NCI-H2081 treated with DMSO at 0.1 percent for 48 hours (cell line): ENCODE data around the gene BUB3.

ENCODE experiments used
- DNase-seq: peaks from one replicate; lab custom pipeline; 2025; lab: John Stamatoyannopoulos, UW

The BUB3 gene

DNA sequence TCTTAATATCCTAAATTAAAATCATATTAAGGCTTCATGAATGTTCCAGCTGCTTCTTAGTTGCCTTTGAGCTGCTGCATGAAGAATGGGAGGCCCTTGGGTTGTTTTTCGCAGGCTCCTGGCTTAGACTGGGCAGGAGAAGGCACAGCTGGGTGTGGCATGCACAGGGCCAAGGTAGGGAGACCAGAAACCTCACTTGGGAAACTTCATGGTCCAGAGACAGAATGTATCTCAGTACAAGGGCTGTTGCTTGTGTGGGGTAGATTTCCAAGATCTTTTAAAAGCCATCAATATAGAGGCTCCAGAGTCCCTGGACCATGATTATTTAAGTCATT, 49.9 kb downstream of the BUB3 start:
- no peak for DNase-seq

DNA sequence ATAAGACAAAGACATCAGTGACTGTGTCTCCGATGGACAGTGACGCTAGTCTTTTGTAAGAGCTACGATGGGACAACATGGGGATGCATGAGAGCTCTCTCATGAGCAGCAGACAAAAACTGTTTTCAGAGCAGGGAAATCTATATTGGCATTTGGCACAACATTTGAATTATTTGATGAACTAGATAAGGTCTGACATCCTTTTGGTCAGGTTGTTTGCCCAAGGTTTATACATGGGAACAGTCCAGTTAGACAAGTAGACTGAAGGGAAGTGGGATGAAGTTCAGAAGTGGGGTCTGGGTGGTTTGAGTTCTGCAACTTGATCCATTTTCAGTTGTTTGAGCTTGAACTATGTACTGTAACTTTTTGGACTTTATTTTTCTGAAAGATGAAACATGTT, 50.8 kb downstream of the BUB3 start:
- DNase-seq, result no peak

DNA sequence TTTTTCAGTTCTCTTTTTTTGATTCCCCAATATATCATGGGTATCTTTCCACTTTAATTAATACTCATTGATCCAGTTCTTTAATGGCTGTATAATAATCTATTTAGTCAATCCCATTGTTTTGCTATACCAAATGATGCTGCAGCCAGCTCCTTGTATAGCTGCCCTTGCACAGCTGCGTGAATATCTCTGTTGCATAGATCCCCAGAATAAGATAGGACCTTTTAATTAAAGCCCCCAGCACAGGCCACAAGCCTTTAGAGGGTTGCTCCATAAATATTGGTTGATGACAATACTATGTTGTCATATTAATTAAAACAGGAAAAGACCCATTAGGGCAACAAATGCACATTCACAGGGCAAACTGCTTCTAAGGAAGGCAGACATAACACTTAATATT, 57.9 kb downstream of the BUB3 start:
- no peak for DNase-seq

DNA sequence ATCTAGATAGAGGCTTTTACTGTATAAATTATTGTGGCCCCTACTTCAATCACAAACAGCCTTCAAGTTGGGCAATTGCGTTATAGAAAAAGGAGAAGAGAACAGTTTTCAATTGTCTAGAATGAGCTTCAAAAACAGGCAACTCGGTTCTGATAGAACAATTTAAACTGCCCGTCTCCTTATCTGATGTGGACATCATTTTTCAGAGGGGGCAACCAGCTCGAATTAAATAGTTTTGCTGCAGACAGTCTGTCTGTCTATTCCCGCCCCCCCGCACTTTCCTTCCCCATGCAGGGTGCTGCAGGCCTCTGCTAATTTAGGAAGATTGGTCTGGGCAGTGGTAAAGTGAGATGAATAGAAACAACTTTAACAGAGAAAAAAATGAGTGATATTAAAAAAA, 58.4 kb downstream of the BUB3 start:
- no peak for DNase-seq

DNA sequence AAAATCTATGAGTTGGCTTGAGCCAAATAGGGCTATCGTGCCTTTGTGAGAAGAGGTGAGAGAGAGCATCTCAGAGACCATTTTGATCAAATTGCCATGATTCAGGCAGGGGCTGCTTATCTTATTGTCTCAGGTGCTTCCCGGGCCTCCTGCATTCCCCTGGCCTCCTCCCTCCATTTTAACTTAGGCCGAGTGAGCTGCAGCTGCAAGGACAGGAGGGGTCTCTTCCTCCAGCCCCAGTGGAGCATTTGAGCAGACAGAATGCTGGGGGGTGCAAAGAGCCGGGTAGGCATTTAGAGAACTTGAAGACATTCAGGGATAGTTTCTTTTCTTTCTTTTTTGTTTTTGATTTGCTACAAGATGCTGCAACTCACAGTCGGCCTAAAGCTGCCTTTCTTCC, 59.0 kb downstream of the BUB3 start:
- DNase-seq, result no peak
